ENCODE results near the gene IGFALS.

Gene IGFALS

GRCh38 chr16:1775846-1776671, 17.4 kb downstream of the IGFALS start:
- DNase-seq (ENCODE audit: low spot score) = no peak

- DNase-seq (ENCODE audit: low spot score) = no peak
Measured at GRCh38 chr16:1775006-1775845, 18.3 kb downstream of the IGFALS start.

- no peak for DNase-seq (ENCODE audit: low spot score)
Measured at GRCh38 chr16:1774448-1774780, 19.1 kb downstream of the IGFALS start.

DNA sequence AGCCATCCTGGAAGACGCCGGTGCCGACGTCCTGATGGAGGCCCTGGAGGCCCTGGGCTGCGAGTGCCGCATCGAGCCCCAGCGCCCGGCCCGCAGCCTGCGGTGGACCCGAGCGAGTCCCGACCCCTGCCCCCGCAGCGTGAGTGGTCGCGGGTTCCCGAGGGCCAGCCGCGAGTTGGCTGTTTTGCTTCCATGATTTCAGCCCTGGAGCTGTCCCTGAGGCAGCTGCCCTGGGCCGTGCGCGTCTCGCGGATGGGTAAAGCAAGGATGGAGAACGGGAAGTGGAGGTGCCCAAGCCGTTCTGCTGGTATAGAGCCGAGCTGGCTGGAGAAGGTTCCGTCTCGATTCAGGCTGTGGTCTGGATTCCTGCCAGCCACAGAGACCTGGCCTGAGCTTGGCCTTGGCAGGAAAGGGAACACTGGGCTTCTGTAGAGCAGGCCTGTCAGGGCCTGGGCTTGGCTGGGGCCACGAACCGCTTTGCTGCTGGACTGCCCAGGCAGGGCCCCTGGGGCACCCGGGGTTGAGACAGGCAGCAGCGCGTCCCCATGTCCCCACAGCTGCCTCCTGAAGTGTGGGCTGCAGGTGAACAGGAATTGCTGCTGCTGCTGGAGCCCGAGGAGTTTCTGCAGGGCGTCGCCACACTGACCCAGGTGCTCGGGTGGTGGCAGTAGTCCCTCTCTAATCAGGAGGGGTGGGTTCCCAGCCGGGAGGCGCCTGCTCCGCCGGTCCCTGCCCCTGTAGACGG, 19.6 kb downstream of the IGFALS start:
- no peak for DNase-seq (ENCODE audit: low spot score)

- DNase-seq (ENCODE audit: low spot score) = peak; percentile 81
Measured at GRCh38 chr16:1772908-1773702, 20.4 kb downstream of the IGFALS start, which contains the start of gene MRPS34. MRPS34 (minus strand) TSS chr16:1773134; CDS start chr16:1773119, 15 bp downstream.

DNA sequence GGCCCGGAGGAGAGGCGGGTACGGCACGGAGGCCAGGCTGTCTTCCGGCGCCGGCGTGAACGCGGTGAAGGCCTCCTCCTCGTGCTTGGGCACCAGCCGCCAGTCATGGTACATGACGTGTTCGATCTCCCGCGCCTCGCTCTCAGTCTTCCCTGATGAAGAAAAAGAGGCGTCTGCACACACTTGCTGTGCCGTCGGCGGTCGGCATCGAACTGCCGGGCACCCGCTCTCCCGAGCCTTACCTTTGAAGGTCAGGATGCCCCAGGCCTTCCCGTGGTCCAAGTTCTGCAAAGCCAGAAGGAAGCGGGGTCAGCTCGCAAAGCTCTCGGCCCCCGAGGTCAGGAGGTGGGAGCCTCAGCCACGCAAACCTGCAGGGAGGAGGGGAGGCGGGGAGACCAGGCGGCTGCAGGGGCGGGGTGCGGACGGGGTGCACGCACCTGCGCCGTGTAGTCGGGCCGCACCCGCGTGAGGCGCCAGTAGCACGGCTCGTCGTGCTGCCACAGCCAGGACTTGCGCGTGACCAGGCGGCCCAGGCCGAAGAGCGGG, 21.1 kb downstream of the IGFALS start, which contains the start of gene EME2:
Gene EME2, plus strand, starts transcription at position 449 of the 546 bp plus-strand sequence. CDS start 418 bp downstream, outside the sequence.
- DNase-seq (ENCODE audit: low spot score) = peak; percentile 33

DNA sequence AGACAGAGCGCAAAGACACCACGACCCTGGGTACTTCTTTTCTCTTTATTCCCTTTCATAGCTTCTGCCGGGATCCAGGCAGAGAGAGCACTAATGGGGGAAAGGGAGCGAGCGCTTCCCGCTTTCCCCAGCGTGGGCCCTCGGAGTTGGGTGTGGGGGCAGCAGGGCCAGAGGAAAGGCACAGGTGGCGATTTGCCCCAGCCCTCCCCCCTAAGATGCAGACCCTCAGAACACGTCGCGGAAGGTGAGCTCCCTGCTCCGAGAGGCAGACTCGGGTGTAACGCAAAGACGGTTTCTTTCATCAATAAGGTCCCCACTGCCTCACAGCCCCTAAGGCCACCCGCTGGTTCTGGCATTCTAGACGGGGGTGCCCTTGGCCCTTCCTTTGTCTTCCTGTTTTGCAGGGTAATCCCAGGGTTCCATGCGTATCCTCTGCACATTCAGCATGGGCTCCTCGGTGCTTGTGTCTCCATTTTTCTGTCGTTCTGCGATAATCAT, 21.6 kb downstream of the IGFALS start:
- DNase-seq (ENCODE audit: low spot score) = no peak

DNA sequence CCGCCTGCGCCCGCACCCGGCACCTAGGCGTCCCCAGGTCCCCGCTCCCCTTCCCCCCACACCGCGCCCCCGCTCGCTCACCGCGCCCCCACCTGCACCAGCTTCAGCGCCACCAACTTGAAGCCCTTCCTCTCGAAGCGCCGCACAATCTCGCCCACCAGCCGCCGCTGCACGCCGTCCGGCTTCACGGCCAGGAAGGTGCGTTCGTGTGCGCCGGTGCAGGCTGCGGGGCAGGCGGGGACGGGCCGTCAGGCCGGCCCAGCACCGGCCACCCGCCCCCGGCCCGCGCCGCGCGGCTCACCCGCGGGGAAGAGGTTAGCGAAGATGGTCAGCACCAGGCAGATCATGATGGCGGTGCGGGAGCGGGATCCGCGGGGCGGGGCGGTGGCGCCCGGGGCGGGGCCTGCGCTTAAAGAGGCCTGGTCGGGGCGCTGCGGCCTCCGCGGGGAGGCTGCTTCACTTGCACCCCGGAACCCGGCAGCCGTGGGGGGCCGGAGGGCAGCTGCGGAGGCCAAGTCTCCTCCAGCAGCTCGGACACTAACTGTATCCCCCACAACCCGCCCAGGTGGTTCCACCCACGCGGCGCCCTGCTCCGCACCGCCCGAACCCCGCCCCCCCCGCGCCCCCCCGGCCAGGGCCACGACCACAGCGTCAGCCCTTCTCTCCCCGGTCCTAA, 22.2 kb downstream of the IGFALS start, which contains the start of gene NME3:
Gene NME3, minus strand, starts transcription at position 356 of the 676 bp plus-strand sequence. Its CDS starts 9 bp downstream, at position 347.
- peak; percentile 75 for DNase-seq (ENCODE audit: low spot score)

GRCh38 chr16:1770328-1771187, 22.9 kb downstream of the IGFALS start:
- peak; percentile 58 for DNase-seq (ENCODE audit: low spot score)

- no peak for DNase-seq (ENCODE audit: low spot score)
Measured at GRCh38 chr16:1769402-1770300, 23.9 kb downstream of the IGFALS start.

- DNase-seq (ENCODE audit: low spot score) = no peak
Measured at GRCh38 chr16:1768767-1769401, 24.6 kb downstream of the IGFALS start.

- no peak for DNase-seq (ENCODE audit: low spot score)
Measured at GRCh38 chr16:1768061-1768766, 25.3 kb downstream of the IGFALS start.

- no peak for DNase-seq (ENCODE audit: low spot score)
Measured at GRCh38 chr16:1767116-1767994, 26.1 kb downstream of the IGFALS start.

DNA sequence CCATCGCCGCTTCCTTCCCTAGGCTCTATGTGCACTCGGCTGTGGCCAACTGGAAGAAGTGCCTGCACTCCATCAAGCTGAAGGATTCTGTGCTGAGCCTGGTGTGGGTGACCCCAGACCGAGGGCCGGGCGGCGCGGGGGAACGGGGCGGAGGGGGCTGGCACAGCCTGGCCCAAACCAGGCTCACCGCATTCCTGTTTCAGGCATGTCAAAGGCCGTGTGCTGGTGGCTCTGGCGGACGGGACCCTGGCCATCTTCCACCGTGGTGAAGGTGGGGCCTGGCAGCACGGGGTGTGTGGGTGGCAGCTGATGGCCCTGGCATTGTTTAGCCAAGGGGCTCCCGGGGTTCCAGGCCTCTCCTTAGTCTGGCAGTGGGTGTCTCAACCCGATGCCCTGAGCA, 26.8 kb downstream of the IGFALS start:
- DNase-seq (ENCODE audit: low spot score) = no peak

GRCh38 chr16:1766231-1766630, 27.3 kb downstream of the IGFALS start:
- no peak for DNase-seq (ENCODE audit: low spot score)

DNA sequence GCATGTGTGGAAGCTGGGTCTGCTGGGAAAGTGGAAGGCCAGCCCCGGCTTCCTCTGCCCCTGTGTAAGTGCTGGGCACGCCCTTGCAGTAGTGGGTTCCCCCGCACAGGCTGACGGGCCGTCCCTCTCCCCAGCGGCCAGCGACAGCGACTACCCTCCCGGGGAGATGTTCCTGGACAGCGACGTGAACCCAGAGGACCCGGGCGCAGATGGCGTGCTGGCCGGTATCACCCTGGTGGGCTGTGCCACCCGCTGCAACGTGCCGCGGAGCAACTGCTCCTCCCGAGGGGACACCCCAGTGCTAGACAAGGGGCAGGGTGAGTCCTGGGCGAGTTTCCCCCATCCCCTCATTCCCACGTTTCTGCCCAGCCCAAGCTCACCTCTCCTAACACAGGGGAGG, 27.7 kb downstream of the IGFALS start:
- DNase-seq (ENCODE audit: low spot score) = no peak

Measured in CD4-positive, alpha-beta T cell treated with Interleukin-2 at 100 ng/mL for 4 hours (primary cell).